Astrocyte of the cerebellum (primary cell): ENCODE measurements around the gene PRRC2A.

ENCODE experiments used
- DNase-seq: peaks from one replicate; pipeline ENCODE4 v3.0.0-alpha.2; 2011; ENCODE audit warnings: low read depth
- H3K4me3 ChIP-seq: 2 replicates; pipeline ENCODE4 v1.5.1; 2011; ENCODE audit warnings: mild to moderate bottlenecking, low read depth, low read length, moderate library complexity
- CTCF ChIP-seq: IDR thresholded peaks from 2 replicates; pipeline ENCODE4 v1.5.1; 2012; ENCODE audit warnings: low read length, low read depth, moderate library complexity, mild to moderate bottlenecking; ENCODE audit errors: missing control alignments
- in situ Hi-C: cut with HindIII; loops from 2 replicates; pipeline ENCODE4 v1.10.0; 2017; ENCODE audit warnings: low sequenced_read_pairs

The PRRC2A gene

GRCh38 chr6:31639043-31639442 is 18.5 kb downstream of the PRRC2A start:
- DNase-seq: no peak
- TF ChIP-seq CTCF: no peak
- H3K4me3 ChIP-seq: no peak overlapping the region
- in situ Hi-C loops: no loop called here

GRCh38 chr6:31639449-31639861 is 18.9 kb downstream of the PRRC2A start:
- in situ Hi-C loops: no loop called here
- TF ChIP-seq CTCF: no peak
- DNase-seq: no peak
- H3K4me3 ChIP-seq: no peak overlapping the region

- in situ Hi-C loops: no loop called here
- no peak overlapping the region for H3K4me3 ChIP-seq
- DNase-seq: no peak
- TF ChIP-seq CTCF: no peak
Observed at GRCh38 chr6:31640612-31641011, 20.1 kb downstream of the PRRC2A start.

GRCh38 chr6:31641370-31641769 is 20.9 kb downstream of the PRRC2A start:
- no peak for DNase-seq
- no peak overlapping the region for H3K4me3 ChIP-seq
- no peak for TF ChIP-seq CTCF
- in situ Hi-C loops: no loop called here

- in situ Hi-C loops: no loop called here
- no peak overlapping the region for H3K4me3 ChIP-seq
- no peak for TF ChIP-seq CTCF
- no peak for DNase-seq
Observed at GRCh38 chr6:31642798-31643570, 22.5 kb downstream of the PRRC2A start.

- TF ChIP-seq CTCF: no peak
Observed at GRCh38 chr6:31643818-31644454, 23.4 kb downstream of the PRRC2A start.

More at GRCh38 chr6:31643818-31644454, 23.4 kb downstream of the PRRC2A start:
- in situ Hi-C loops: no loop called here
- no peak overlapping the region for H3K4me3 ChIP-seq
- no peak for DNase-seq
